Gastrocnemius medialis (tissue), 4 donors: ENCODE measurements around the gene IQUB. TPM values are rescaled to one million over a fixed set of nuclear protein-coding genes. Genes with fewer than 3 reads are reported as not detected.

Source experiments
- ATAC-seq, 2 donors: fragments of 150-250 bp; one replicate each; pipeline ENCODE4 v1.9.1; 2016
- DNase-seq, 2 donors: peaks; one replicate each; pipeline ENCODE4 v3.0.0-alpha.2; 2019
- H3K27ac ChIP-seq, 4 donors: fragments of 200-600 bp; sonication (generic); 1 replicate in 1 of 4; 2 replicates in 3 of 4; pipeline ENCODE4 v1.5.1; 2016 to 2018; ENCODE audit warnings: mild to moderate bottlenecking in 2 of 4, moderate library complexity in 1 of 4
- H3K27me3 ChIP-seq, 3 donors: fragments of 200-600 bp; sonication (generic) in 2 of 3; 1 replicate in 1 of 3; 2 replicates in 2 of 3; pipeline versions ENCODE4 v1.5.1 to v1.6.0; 2016 to 2019; ENCODE audit warnings: mild to moderate bottlenecking in 1 of 3, moderate library complexity in 1 of 3
- H3K36me3 ChIP-seq, 2 donors: fragments of 200-600 bp; sonication (generic) in 1 of 2; one replicate each; pipeline ENCODE4 v1.5.1; 2017 to 2018
- H3K4me1 ChIP-seq, 2 donors: fragments of 200-600 bp; sonication (generic) in 1 of 2; one replicate each; pipeline ENCODE4 v1.5.1; 2016 to 2017; ENCODE audit warnings: mild to moderate bottlenecking in 2 of 2
- H3K4me3 ChIP-seq, 4 donors: fragments of 200-600 bp; sonication (generic) in 3 of 4; 1 replicate in 1 of 4; 2 replicates in 3 of 4; pipeline ENCODE4 v1.5.1; 2016 to 2019; ENCODE audit warnings: mild to moderate bottlenecking in 2 of 4
- H3K9me3 ChIP-seq, 3 donors: fragments of 200-600 bp; sonication (generic) in 2 of 3; 1 replicate in 1 of 3; 2 replicates in 2 of 3; pipeline ENCODE4 v1.5.1; 2016 to 2019
- POLR2A ChIP-seq, 2 donors: fragments of 450-650 bp; IDR thresholded peaks; one replicate each; pipeline ENCODE4 v1.6.1; 2017; ENCODE audit warnings: antibody characterized with exemption in 2 of 2, mild to moderate bottlenecking in 2 of 2, moderate library complexity in 2 of 2
- in situ Hi-C, 4 donors: fragments of 200-750 bp; cut with MboI; loops; one replicate each; pipeline versions ENCODE4 v1.15.0 to v1.8.0; 2017; ENCODE audit warnings: low sequenced_read_pairs in 4 of 4
- intact Hi-C: fragments of 100-400 bp; cut with DNase I; formaldehyde crosslinking; loops from one replicate; pipeline ENCODE4 v1.15.1; 2023; ENCODE audit warnings: low total_unique reads
- total RNA-seq, 4 donors: library from RNA; depleted of rRNA; stranded (reverse); fragments of >200 nt; gene quantifications; one replicate each; pipeline versions ENCODE4 v1.1.0 to v1.2.3, GENCODE V29; 2016
- TF ChIP-seq, protein P1 (sequence below), 5 experiments: fragments of 450-650 bp in 3 of 5; fragments of 200-600 bp in 2 of 5; sonication (generic) in 2 of 5; IDR thresholded peaks in 4 of 5; conservative IDR thresholded peaks in 1 of 5; 1 replicate in 4 of 5; 2 replicates in 1 of 5; pipeline ENCODE4 v1.5.1; 2016 to 2019; ENCODE audit warnings: antibody characterized with exemption in 5 of 5, mild to moderate bottlenecking in 3 of 5, moderate library complexity in 3 of 5

Gene IQUB
- total RNA-seq, 4 donors from 2014 or later = 0.15 to 0.42 (median 0.26) TPM; not detected in 1

DNA sequence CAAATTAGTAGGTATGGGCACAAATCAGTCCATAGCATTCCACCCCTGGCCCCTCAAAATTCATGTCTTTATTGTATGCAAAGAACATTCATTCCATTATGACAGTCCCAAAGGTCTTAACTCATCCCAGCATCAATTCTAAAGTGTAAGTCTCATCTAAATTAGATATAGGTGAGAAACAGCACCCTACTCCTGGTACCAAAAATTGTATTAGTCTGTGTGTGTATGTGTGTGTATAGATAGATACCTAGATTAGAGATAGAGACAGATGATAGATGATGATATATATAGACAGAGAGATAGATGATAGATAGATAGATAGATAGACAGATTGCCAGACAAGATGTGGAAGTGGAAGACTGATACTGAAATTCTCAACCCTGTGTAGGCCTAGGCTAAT lies 109.9 kb downstream of the IQUB start:
- ATAC-seq = no peak
- intact Hi-C loops (no loop called here), in situ Hi-C loops (no loop called here)
- Histone ChIP-seq H3K36me3 (no peaks in the 10 kb centered on the region), H3K4me1 (no peaks in the 10 kb centered on the region), H3K9me3 (no peaks in the 10 kb centered on the region), H3K27ac (no peak overlapping the region), H3K4me3 (no peak overlapping the region), H3K27me3 (no peaks in the 10 kb centered on the region)
- no peak for DNase-seq
- TF ChIP-seq, protein P1, sequence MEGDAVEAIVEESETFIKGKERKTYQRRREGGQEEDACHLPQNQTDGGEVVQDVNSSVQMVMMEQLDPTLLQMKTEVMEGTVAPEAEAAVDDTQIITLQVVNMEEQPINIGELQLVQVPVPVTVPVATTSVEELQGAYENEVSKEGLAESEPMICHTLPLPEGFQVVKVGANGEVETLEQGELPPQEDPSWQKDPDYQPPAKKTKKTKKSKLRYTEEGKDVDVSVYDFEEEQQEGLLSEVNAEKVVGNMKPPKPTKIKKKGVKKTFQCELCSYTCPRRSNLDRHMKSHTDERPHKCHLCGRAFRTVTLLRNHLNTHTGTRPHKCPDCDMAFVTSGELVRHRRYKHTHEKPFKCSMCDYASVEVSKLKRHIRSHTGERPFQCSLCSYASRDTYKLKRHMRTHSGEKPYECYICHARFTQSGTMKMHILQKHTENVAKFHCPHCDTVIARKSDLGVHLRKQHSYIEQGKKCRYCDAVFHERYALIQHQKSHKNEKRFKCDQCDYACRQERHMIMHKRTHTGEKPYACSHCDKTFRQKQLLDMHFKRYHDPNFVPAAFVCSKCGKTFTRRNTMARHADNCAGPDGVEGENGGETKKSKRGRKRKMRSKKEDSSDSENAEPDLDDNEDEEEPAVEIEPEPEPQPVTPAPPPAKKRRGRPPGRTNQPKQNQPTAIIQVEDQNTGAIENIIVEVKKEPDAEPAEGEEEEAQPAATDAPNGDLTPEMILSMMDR (IDR thresholded peaks at IDR 0.05 in 4 of 5, conservative IDR thresholded peaks at IDR 0.05 in 1 of 5) = no peak
- no peak for TF ChIP-seq POLR2A (IDR thresholded peaks at IDR 0.05)

DNA sequence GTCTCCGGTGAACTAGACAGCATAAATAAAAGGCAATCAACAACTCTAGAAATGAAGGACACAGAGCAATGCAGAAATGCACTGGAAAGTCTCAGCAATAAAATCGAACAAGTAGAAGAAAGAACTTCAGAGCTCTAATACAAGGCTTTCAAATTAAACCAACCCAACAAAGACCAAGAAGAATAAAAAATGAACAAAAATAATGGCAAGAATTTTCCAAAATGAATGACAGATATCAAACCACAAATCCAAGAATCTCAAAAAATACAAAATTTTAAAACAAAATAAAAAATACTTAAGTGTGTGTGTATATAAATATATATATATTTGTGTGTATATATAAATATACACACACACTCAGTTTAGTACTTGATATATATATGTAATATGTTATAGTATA lies 110.8 kb downstream of the IQUB start:
- intact Hi-C loops (no loop called here), in situ Hi-C loops (no loop called here)
- ATAC-seq (no peak), DNase-seq (no peak)
- TF ChIP-seq, protein P1 (IDR thresholded peaks at IDR 0.05 in 4 of 5, conservative IDR thresholded peaks at IDR 0.05 in 1 of 5) = no peak
- TF ChIP-seq POLR2A (IDR thresholded peaks at IDR 0.05) = no peak
- Histone ChIP-seq H3K27me3 (no peaks in the 10 kb centered on the region), H3K36me3 (no peaks in the 10 kb centered on the region), H3K4me3 (no peak overlapping the region), H3K27ac (no peak overlapping the region), H3K4me1 (no peaks in the 10 kb centered on the region), H3K9me3 (no peaks in the 10 kb centered on the region)

DNA sequence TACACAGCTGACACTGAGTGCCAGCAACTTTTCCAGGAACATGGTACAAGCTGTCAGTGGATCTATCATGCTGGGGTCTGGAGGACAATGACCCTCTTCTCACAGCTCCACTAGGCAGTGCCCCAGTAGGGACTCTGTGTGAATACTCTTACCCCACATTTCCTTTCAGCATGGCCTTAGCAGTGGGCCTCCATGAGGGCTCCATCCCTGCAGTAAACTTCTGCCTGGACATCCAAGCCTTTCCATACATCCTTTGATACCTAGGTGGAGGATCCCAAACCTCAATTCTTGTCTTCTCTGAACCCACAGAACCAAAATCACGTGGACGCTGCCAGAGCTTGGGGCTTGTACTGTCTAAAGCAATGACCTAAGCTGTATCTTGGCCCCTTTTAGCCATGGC lies 116.8 kb downstream of the IQUB start:
- no peaks in the 10 kb centered on the region for H3K36me3 ChIP-seq
- H3K4me1 ChIP-seq = no peaks in the 10 kb centered on the region
- H3K9me3 ChIP-seq = no peaks in the 10 kb centered on the region
- intact Hi-C loops (no loop called here), in situ Hi-C loops (no loop called here)
- no peak for ATAC-seq
- no peaks in the 10 kb centered on the region for H3K27me3 ChIP-seq
- DNase-seq = no peak
- TF ChIP-seq POLR2A (IDR thresholded peaks at IDR 0.05) = no peak
- TF ChIP-seq, protein P1 (IDR thresholded peaks at IDR 0.05 in 4 of 5, conservative IDR thresholded peaks at IDR 0.05 in 1 of 5) = no peak
- H3K27ac ChIP-seq = no peak overlapping the region
- H3K4me3 ChIP-seq = no peak overlapping the region

DNA sequence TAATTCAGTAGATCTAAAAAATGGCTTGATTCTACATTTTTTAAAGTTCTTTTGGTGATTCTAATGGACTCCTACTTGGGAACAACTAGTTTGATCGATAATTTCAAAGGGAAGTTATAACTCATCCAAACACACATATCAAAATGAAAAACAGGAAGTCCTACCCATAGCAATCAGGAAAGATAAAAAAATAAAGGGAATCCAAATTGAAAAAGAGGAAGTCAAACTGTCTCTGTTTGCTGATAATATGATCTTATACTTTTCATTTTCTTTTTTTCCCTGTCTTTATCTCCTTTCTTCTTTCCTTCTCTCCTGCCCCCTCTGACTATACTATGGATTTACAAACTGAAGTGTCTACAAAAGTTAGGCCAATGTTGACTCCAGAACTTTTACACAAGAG lies 118.8 kb downstream of the IQUB start:
- H3K9me3 ChIP-seq = no peaks in the 10 kb centered on the region
- H3K27ac ChIP-seq = no peak overlapping the region
- no peak for ATAC-seq
- DNase-seq = no peak
- intact Hi-C loops (no loop called here), in situ Hi-C loops (no loop called here)
- no peaks in the 10 kb centered on the region for H3K27me3 ChIP-seq
- TF ChIP-seq, protein P1 (IDR thresholded peaks at IDR 0.05 in 4 of 5, conservative IDR thresholded peaks at IDR 0.05 in 1 of 5) = no peak
- no peak for TF ChIP-seq POLR2A (IDR thresholded peaks at IDR 0.05)
- H3K4me3 ChIP-seq = no peak overlapping the region
- no peaks in the 10 kb centered on the region for H3K36me3 ChIP-seq
- peaks cover 4 to 5% of the 10 kb centered on the region in 2 donors for H3K4me1 ChIP-seq

DNA sequence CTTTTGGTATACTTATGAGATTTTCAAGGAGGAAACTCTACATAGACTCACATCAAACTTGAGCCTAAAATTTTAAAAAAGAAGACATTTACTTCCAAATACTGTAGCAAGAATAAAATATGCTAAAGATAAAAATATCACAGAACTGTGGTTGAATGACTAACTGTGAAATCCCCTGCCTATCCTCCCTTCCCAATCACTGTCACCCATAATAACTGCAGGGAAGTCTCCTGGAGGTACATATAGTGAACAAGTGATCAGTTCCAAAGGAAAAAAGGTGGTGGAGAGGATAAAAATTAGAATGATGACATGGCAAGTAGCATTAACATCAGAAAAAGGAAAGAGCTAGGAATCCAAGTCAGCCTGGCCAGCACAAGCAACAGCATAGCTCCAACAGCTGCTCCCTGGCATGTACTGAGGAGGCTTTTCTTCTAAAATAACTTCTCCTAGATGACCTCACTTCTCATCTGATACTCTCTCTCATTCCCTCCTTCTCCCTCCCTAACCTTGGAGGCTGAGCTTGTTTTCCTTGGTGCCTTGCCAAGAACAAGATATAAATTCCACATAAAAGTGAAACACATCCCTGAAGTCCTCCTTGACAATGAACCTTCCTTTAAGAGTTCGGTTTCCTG lies 124.0 kb downstream of the IQUB start:
- H3K27me3 ChIP-seq = no peaks in the 10 kb centered on the region
- peak overlapping the region; percentile 39 to 73 (median 60) for H3K27ac ChIP-seq
- no peaks in the 10 kb centered on the region for H3K36me3 ChIP-seq
- intact Hi-C loops (no loop called here), in situ Hi-C loops (no loop called here)
- H3K9me3 ChIP-seq = no peaks in the 10 kb centered on the region
- H3K4me1 ChIP-seq = peaks cover 13 to 17% of the 10 kb centered on the region in 2 donors
- TF ChIP-seq, protein P1 (IDR thresholded peaks at IDR 0.05 in 4 of 5, conservative IDR thresholded peaks at IDR 0.05 in 1 of 5) = no peak
- peak in 1 of 2 donors; percentile 38 for TF ChIP-seq POLR2A (IDR thresholded peaks at IDR 0.05)
- DNase-seq (peak in 1 of 2 donors; percentile 56), ATAC-seq (peak; percentile 78 to 97)
- no peak overlapping the region for H3K4me3 ChIP-seq
